Activated CD4-positive, CD25-positive, alpha-beta regulatory T cell (primary cell): Measurements from ENCODE around the gene RTL9.

Experiments
- DNase-seq, 4 experiments: peaks; one replicate each; lab custom pipeline; 2025; lab: John Stamatoyannopoulos, UW

RTL9 gene

DNA sequence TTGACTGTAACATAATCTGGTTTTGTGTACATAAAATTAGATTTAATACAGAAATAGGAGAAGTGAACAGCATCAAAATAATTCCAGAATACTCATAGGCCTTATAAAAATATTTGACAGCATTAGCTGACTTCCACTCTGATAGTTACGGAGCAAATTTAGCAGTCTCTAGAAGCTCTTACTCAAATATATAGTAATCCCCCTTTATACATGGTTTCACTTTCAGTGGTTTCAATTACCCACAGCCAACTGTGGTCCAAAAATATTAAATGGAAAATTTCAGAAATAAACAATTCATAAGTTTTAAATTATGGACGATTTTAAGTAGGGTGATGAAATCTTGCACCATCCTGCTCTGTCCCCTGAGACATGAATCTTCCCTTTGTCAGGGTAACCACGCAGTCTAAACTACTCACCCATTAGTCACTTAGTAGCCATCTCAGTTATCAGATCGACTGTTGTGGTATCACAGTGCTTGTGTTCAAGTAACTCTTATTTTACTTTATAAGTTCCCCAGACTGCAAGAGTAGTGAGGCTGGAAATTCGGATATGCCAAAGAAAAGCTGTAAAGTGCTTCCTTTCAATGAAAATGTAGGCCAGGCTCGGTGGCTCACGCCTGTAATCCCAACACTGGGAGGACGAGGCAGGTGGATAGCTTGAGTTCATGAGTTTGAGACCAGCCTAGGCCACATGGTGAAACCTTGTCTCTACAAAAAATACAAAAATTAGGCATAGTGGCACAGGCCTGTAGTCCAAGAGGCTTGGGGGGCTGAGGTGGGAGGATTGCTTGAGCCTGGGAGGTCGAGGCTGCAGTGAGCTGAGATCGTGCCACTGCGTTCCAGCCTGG, 17.2 kb upstream of the RTL9 start:
- DNase-seq: no peak

GRCh38 chrX:110346681-110347080, 12.0 kb upstream of the RTL9 start:
- DNase-seq: no peak

DNA sequence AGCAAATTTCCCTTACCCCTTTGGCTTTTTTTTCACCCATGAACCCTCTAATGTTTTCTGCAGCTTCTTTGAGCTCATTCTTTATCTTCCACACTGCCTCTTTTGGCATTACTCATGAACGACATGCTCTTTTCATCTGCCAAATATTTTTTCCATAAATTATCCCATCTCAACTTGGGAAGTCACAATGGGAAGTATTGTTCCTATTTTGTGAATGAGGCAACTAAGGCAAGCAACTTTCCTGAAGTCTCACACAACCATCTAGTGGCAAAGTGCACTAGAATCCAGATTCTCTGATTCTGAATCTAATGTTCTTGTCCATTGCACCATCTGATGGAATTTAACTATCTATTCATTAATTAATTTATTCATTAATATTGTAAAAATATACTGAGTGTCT, 625 bp downstream of the RTL9 start:
- DNase-seq: no peak

DNA sequence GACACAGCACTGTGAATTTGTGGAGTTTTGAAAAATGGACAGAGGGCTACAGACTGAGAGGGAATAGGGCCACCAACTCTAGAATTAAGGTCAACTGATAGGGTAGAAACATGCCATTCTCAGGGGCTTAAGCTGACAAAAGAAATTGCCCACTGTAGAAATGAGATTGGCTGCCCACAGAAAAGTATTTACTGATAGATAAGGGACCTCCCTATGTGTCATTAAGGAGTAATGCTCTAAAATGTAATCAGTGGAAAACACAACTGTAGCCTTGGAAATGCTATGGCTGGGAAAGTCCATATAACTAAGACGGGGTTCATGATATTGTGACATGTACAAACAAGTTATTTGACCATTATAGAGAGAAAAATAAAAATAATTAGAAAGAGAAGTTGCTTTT, 4.6 kb downstream of the RTL9 start:
- DNase-seq: no peak

DNA sequence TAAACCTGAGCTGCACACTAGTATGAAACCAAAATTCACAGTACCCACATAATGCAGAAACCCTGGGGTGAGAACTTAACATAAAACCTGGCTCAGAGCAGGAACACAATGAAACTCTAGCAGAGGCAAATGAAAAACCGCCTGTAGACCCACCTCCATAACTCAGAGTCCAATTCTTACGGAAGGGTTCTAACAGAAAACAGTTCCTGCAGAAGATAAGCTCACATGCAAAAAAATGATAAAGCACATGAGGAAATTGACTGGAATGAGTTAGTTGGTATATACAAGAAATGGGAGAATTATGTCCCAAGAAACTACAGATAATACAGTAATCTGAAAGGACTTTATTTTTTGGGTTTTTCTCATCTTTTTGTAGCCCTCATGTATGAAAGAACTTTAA, 14.7 kb downstream of the RTL9 start:
- no peak for DNase-seq

- DNase-seq: no peak
These were observed 15.9 kb downstream of the RTL9 start for GRCh38 chrX:110374559-110374958.

GRCh38 chrX:110381216-110381615, 22.6 kb downstream of the RTL9 start:
- DNase-seq: no peak

DNA sequence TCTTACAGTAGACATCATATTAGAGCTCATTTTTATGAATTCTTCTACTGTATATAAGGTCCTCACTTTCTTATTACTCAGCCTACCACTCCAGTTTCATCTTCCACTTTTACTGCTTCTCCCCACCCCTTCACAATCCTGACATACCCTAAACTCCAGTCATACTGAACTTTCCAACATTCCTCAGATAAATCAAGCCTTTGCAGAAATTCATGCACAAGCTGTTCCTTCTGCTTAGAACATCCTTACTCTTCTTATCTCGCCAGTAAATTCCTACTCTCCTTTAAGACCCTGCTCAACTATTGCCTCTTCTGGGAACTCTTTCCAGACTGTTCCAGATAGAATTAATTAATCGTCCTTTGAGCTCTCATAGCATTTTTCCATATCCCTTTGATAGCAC, 24.8 kb downstream of the RTL9 start:
- no peak for DNase-seq

DNA sequence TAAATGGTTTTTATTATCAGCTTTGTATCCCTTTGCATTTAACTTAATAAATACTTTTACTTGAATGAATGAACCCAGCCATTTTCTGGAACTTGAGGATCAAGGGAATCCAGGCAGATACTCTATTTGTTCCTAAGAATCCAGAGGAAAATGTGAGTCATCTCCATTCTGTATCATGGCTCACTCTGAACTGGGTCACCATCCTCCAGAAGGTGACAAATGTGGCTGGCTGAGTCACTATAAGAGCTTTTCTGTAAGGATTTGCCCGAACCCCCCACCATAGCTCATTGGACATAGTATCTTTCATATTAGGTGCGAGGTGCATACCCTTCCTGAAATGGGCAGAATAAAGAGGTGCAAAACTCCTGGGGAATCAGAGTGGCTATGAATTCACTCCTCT, 25.8 kb downstream of the RTL9 start:
- no peak for DNase-seq

DNA sequence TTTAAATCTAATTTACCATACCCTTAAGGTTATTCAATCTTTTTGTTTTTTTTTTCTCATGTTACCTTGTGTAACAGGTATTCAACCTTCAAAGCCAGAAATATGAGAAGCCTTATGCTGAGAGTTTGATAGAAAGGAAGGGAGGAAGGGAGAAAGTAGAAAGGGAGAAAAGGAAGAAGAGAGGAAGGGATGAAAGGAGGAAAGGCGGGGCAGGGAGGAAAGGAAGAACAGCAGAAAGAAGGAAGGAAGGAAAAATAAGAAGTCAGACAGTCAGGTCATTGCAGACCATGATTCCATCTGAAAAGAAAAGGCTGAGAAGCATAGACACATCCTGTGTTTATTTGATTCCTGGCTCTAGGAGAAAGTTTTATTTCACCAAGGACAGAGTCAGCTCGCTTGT, 30.9 kb downstream of the RTL9 start:
- no peak for DNase-seq

- DNase-seq: no peak
These were observed 32.4 kb downstream of the RTL9 start for GRCh38 chrX:110391086-110391485.

GRCh38 chrX:110394651-110395050, 36.0 kb downstream of the RTL9 start:
- DNase-seq: no peak

DNA sequence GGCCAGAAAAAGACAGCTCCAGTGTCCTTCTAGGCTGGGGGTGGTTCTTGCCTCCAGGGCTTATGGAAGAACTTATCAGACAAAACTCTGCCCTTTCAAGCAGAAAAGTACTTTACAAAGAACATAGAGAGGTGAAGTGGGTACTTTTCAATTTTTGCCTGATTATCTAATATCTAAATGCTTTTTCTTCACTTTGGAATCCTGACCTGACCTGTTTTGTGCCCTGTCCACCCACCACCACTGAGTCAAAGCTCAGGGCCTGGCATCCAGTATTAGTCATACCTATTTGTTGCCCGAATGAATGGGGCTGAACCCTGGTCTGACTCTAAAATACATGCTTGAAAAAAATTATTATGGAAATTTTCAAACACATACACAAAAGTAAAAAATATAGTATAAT, 37.2 kb downstream of the RTL9 start:
- DNase-seq: no peak

DNA sequence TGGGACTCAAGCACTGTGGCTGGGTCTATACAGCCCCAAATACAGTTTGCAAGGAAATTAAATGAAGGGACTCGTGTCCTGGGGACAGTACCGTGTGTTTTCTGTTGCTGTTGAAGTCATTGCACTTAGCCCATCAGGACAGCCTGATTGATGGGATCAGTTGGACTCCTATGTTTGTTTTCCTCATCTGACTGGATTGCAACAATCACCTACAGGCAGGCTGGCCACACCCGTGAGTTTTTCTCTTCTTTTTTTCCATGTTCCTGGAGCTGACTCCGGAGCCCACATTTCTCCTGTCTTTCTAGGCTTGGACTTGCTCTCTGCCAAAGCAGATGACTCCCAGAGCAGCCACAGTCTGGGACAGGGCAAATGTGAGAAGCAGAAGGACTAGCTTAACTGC, 38.1 kb downstream of the RTL9 start:
- DNase-seq: no peak

DNA sequence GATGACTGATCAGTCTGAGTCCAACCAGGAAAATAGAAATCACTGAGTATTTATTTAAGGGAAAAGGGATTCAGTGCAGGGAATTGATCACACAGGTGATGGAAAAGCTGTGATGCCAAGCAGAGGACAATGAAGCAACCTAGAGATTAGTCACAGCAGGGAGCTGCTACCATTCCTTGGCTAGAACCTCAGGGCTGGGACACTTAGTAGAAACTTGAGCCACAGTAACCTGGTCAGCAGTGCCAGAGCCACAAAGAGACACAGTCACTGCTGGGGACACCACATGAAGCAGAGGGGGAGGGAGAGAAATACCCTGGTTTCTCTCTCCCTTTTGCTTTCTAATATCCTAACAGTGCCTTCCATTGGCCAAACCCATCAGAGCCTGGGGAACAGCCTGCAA, 38.7 kb downstream of the RTL9 start:
- DNase-seq: no peak

GRCh38 chrX:110397904-110398303, 39.3 kb downstream of the RTL9 start:
- DNase-seq: no peak

- DNase-seq: no peak
These were observed 40.8 kb downstream of the RTL9 start for GRCh38 chrX:110399497-110399896.

DNA sequence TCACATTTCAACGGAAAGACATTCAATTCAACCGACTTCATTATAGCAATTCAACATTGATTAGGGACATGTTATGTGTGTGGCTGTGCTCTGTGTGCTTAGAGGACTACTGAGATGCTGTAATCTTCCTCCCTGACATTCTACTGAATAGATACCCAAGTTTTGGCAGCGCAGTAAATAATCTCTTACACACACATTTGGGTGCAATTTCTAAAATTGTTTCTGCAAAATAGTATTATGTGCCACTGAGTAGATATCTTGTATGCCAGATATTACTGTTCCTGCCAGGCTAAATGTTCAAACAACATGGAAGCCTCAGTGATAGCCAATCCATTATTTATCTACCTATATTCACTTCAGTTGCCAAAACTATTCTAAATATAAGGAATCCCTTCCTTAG, 41.3 kb downstream of the RTL9 start:
- DNase-seq: no peak

- DNase-seq: no peak
These were observed 42.5 kb downstream of the RTL9 start for GRCh38 chrX:110401135-110401534.

- DNase-seq: no peak
These were observed 43.6 kb downstream of the RTL9 start for GRCh38 chrX:110402091-110402849.

DNA sequence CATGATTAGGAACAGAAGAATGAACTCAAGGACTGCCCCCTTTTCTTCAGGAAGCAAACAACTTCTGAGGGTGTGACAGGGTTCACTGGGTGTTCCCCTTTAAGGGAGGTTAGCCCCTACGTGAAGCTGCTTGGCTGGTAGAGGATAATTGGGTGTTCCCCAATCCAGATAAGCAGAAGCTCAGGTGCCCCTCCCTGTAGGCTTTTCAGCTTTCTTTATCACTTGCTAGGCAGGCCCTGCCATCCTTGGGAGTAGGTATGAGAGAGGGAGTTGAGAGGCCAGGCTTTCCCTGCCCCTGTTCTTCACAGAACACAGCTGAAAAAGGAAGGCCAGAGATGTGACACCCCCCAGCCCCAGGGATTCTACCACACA, 44.2 kb downstream of the RTL9 start:
- no peak for DNase-seq

- DNase-seq: no peak
These were observed 45.0 kb downstream of the RTL9 start for GRCh38 chrX:110403441-110404238.

DNA sequence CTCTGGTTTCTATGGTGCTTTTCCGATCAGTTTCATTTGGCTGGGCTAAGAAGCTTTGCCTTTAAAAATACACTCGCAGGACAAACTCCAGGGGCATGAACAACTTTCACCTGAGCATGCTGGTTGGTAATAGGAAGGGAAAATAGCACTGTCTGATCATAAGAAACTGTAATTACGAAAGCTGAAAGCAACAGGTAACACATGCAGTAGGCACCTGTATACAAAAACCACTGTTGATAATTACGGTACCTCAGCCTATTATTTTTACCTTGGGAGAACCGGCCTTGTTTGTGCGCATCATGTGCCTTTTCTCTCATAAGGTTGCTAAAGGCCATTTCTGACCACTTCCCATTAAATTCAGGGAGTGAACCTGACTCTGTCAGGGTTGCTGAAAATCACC, 45.7 kb downstream of the RTL9 start:
- no peak for DNase-seq
